Fibroblast of peridontal ligament (primary cell): ENCODE results near the gene FRS2.

Source experiments
- DNase-seq: peaks from one replicate; pipeline ENCODE4 v3.0.0-alpha.2; 2010; ENCODE audit errors: extremely low read depth

The FRS2 gene

DNA sequence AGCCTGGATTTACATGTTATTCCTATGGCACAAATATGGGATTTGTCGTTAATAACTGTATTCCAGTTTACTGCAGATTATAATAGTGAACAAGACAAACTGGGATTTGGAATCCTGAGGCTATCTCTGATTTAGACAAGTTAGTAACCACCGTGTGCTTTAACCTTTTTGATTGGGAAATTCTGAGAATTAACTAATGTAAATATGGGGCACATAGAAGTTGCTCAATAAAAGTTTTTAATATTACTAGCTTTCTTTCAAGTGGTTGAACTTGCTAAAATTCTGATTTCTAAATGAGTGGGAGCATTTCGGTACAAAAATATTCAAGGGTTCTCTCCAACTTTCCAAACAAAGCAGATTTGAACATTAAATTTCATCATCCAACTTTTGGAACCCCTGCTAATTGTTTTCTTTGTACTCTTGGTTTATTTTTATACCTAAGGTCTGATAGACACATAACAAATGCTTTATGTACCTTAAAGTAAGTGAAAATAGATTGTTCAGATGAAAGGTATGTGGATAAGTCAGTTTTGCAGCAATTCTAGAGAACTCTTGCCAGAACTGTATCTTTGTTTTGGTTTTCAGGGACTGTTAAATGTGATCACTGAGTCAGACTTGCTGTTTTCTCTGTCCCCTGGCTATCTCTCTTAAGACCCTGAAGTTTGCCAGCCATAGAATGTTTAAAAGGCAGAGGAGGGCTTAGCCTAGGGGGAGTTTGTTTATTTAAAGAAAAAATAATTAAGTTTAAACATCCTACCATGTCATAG lies 57.5 kb downstream of the FRS2 start:
- peak; percentile 72 for DNase-seq

DNA sequence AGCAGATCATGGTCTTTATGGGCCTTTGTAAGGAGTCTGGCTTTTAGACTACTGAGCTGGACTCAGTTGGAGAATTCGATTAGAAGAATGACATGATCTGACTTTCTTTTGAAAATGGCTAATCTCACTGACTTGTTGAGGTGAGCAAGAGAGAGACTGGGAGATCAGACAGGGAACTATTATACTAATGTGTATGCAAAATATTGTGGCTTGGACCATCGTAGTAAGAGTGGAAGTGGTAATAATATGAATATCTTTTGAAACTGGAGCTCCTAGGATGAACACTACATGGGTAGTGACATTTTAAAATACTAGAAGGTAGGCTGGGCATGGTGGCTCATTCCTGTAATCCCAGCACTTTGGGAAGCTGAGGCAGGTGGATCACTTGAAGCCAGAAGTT lies 58.8 kb downstream of the FRS2 start:
- no peak for DNase-seq

DNA sequence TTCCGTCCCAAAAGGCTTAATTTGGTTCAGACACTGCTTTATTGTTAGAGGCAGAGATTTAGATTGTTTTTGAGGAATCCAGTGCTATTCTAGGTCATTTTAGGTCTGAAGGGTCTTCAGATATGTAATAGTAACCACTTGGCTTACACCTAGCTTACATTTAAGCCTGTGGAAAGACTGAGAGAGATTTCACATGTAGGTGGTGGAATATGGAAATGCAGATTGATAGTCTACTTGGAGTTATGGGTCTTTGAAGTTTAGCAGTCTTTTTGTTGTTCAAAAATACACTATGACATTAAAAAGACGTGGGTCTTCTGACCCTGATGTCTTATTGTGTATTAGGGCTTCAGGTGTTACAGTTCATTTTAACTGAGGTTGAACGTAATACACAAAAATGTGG lies 63.7 kb downstream of the FRS2 start:
- DNase-seq = no peak

DNA sequence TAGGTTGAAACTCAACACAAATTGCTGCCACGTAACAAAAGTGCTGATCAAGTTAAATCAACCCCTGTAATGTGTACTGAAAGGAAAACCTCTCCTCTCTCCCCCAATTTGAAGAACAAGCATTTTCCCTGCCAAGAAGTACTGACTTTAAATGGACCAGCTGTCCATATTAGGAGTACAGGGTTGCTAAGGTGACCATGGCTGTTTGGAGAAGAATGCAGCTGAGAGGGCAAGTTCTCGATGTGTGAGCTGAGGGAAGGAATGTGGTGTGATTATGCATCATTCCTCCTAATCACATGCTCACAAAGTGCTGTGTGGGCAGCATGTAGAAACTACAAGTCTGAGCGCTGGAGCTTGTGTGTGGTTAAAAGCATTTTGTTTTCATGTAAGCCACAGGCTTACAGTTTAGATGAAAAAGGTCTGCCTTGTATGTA lies 64.2 kb downstream of the FRS2 start:
- DNase-seq = peak; percentile 100

DNA sequence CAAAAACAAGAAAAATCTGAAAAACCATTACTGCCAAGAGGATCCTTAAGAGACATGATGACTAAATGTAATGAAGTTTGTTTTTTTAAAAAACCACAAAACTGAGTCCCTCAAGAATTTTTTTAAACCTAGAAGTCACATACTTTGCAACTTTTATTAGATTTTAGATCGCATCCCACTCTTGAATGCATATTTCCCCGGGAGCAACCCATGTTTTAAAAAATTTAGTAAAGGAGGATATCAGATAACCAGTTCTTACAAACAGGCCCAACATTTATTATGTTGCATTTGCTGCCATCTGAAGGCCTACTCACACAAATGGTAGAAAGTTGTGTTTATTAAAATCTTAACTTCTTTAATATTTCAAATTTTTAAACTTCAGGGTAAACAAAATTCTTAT lies 70.8 kb downstream of the FRS2 start:
- peak; percentile 86 for DNase-seq

DNA sequence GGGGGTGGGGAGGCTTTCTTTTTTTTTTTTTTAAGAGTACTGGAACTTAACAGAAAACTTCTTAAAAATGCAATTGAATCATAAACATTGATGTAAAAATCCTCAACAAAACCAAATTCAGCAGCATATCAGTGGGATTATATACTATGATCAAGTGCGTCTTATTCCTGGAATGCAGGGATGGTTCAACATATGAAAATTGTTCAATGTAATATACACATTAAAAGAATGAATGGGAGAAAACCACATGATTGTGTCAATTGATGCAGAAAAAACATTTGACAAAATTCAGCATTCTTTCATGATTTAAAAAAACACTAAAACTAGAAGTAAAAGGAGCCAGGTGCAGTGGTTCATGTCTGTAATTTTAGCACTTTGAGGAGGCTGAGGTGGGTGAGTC lies 73.9 kb downstream of the FRS2 start:
- no peak for DNase-seq

DNA sequence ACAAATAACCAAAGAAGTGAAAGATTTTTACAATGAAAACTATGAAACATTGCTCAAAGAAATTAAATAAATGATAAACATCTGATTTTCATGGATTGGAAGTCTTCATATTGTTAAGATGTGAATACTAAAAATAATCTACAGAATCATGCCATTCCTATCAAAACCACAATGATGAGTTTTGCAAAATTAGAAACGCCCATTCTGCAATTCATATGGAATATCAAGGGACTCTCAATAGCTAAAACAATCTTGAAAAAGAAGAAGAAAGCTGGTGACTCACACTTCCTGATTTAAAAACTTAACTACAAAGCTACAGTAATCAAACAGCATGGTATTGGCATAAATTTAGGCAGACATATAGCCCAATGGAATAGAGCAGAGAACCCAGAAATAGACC lies 74.9 kb downstream of the FRS2 start:
- peak; percentile 71 for DNase-seq

DNA sequence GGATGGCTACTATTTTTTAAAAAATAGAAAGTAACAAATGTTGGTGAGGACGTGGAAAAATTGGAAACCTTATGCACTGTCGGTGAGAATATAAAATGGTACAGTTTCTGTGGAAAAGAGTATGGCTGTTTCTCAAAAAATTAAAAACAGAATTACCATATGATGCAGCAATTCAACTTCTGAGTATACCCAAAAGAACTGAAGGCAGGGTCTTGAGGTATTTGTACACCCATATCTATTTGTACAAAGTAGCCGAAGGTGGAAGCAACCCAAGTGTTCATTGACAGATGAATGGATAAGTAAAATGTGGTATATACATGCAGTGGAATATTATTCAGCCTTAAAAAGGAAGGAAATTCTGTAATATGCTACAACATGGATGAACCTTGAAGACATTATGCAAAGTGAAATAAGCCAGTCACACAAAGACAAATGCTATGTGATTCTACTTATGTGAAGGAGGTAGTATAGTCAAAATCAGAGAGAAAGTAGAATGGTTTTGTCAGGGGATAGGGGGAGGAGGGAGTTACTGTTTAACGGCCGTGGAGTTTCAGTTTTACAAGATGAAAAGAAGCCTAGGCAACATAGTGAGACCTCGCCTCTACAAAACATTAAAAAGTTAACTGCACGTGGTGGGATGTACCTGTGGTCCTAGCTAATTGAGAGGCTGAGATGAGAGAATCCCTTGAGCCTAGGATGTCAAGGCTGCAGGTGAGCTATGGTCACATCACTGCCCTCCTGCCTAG lies 76.7 kb downstream of the FRS2 start:
- DNase-seq = no peak

DNA sequence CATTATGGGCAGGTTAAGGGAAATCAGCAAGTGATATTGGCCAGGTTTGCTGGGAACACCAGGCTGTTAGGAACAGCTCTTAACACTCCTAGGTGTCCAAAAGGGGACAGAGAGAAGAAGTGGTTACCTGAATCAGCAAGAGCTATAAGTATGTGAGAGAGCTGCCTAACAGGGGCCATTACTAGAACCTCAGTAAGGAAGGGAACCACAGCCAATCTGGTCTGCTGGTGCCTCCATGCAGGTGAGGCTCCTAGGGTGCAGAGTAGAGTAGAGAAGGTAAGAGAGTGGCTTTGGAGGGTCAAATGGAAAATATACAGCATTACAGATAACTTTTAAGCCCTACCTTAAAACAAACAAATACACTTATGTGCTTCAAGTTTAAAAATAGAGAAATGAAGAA lies 78.5 kb downstream of the FRS2 start:
- no peak for DNase-seq

DNA sequence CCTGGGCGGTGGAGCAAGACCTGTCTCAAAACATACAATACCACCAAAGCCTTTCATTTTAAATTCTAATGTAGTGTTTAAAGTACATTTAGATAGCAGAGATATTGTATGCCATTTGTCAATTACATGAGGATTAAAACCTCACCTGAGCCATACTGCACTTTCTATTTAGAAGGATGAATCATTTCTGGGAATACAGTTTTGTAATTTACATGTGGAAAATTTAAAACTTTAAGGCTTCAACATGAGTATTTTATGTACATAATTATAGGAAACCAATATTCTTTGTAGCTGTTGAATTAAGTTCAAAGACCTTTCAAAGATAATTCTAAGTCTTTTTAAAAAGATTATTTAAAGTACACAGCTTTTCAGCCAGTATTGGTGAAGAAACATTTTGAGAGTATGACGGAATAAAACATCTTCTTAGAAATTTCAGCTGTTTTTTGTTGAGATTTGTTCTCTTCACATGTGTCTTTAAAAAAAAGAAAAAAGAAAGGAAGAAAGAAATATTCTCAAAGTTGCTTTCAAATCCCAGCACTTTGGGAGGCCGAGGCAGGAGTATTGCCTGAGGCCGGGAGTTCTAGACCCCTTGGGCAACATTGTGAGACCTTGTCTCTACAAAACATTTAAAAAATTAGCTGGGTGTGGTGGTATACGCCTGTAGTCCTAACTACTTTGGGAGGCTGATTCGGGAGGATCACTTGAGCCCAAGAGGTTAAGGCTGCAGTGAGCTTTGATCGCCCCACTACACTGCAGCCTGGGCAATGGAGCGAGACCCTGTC lies 80.6 kb downstream of the FRS2 start:
- no peak for DNase-seq

DNA sequence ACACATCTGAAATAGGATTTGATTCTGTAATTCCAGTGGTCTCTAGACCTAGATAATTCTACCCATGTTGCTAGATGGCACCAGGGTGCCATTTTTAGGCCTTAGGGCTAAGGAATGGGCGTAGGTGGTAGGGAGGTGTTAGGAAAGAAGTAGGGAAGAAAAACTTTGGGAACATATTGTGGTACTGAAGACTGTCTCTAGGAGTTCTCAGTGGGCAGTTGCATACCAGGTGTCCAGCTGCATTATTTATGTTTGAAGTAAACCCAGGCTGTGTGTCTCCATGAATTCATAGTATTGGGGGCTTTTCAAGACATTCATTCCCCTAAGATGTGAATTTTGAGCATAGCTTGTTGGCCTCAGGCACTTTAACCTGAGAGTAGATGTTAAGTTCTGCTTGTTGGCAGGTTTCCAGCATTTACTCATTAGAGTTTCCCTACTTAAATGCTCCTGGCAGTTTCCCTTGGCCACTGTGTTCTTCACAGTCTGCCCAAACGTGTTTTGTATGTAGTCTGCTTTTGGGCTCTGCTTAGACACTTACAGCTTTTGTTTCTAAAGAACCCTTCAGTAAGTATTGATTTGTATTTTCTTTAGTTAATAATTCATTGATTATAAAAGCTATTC lies 83.5 kb downstream of the FRS2 start:
- peak; percentile 57 for DNase-seq

DNA sequence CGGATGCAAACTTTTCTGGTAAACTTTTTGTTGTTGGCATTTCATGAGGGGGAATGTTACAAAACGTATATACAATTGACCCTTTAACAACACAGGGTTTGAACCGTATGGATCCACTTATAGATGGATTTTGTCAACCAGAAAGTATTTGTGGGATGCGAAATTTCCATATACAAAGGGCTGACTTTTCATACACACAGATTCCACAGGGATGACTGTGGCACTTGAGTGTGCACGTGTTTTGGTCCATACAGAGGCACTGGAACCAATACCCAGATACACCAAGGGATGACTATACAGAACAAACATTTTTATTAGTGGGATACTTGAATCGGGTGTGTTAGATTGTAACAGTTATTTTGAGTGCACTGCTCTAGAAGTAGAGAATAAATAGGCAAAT lies 85.3 kb downstream of the FRS2 start:
- peak; percentile 95 for DNase-seq

DNA sequence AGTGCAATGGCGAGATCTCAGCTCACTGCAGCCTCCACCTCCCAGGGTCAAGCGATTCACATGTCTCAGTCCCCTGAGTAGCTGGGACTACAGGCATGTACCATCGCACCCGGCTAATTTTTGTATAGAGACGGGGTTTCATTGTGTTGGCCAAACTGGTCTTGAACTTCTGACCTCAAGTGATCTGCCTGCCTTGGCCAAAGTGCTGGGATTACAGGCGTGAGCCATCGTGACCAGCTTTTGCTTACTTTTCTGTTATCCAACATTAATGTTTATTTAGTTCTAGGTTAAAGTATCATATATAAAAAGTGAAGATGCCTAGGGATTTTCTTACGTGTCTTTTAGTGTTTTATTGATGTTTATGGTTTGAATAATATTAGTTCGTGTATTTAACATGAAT lies 86.2 kb downstream of the FRS2 start:
- no peak for DNase-seq

DNA sequence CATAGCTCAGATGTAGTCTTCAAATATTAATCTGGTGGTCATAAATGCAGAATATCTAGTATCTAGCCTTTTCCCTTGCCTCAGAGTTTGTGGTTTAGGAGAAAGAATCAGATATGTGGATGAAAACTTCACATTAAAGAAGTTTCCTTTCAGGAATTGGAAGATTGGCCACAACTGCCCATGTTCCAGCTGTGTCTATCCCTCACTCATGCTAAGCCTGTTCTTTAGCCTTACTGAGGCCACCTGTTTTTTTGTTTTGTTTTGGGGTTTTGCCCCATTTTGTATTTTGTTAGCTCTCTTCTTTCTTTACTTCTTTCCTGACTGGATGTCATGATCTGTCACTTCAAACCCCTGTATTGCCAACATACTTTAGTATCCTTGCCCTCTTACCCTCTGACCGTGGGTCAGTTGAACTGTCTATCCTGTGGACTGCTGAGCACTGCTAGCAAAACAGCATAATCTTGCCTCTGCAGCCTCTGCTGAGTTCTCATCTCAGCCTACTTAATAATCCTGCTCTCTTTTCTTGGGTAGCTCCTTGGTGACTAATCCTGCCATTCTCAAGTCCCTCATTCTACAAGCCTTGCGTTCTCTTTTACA lies 93.1 kb downstream of the FRS2 start:
- DNase-seq = no peak

DNA sequence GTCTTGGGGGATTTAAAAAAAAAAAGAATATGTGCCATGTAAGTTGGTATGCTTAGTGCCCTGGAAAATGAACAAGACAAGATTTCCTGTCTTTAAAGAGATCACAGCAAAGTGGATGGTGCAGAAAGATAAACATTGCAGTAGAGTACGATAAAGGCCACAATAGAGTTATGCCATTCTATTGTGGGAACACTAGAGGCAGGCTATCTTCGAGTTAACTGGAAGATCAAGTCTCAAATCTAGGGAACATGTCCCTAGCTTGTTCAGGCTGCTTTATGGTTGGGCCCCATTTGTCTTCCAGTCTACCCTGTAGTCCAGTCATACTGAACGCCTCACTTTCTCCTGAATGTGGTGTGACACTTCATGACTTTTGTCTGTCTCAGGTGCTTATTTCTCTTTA lies 96.4 kb downstream of the FRS2 start:
- no peak for DNase-seq

DNA sequence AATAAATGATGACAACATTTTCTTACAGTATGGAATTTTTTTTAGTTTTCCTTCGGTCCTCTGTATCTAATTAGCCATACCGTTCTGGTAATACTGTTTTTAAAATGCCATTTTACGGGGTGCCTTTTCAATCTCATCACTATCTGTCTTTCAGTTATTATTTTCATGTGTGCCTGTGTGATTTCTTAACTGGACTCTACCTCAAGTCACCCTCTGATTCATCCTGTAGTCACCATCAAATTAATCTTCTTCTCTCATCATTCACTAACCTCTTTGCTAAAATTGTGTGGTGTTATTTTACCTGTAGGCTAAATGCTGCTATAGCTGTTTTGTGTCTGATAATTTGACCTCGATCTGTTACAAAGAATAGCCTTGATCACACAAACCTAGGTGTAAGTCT lies 99.0 kb downstream of the FRS2 start:
- peak; percentile 32 for DNase-seq

DNA sequence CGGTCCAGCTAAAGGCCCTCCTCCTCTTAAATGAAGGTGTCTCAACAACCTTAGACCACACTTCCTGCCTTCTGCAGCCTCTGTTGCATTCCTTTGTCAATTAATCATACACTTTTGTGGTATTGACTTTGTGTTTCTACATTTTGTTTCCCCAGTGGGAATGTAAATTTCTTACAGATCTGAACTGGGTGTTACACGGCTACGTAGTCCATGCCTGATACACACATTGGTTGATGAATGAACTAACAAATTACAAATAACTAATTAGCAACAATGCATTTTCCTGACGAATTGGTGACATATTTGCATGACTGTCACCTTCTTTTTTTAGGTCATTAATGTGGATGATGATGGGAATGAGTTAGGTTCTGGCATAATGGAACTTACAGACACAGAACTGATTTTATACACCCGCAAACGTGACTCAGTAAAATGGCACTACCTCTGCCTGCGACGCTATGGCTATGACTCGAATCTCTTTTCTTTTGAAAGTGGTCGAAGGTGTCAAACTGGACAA lies 99.9 kb downstream of the FRS2 start:
- DNase-seq = peak; percentile 63

DNA sequence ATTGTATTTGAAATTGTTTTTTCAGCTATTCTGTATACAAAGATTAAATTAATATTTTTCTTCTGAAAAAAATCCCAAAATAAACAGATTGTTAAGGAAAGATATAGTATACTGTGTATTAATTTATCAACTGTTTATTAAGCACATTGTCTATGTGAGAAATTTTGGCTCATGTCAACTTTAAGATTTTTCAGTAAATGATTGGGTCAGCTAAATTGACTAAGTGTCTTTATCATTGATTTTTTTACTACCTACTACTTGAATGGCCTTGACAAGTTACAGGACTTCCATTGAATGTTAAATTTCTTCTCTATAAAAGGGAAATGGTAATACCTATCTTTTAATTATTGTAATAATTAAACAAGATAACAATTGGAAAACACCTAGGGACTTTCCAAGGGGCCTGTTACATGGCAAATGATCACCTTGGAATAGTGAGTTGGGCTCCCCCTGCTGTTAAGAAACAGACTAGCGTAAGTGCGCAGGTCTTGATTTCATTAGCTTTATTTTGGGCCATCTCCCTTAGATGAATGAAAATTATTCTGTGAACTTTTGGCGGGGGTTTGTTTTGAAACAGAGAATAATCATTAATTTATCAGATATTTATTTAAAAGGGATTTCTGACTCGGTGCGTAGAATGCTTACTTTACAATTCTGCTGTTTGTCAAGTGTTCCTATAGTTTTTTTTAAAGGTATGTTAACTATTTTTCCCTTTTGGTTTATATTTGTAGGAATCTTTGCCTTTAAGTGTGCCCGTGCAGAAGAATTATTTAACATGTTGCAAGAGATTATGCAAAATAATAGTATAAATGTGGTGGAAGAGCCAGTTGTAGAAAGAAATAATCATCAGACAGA lies 100.6 kb downstream of the FRS2 start:
- DNase-seq = peak; percentile 82

DNA sequence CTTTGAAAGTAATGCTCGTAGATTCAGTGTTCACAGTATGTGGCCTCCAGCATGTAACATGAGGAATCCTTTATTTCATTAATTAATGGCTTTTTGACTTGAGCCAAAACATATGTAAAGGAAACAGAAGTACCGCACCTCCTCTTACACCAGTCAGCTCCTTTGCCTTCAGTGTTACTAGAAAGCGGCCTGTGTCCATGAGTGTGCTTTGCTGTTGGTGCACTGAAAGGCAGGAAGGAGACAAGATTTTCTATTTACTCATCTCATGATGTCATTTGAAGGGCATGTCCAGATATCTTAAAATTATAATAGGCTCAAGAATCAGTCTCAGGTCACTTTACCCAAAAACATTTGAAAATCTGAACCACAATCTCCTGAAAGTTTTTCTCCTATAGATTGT lies 105.2 kb downstream of the FRS2 start:
- DNase-seq = no peak

DNA sequence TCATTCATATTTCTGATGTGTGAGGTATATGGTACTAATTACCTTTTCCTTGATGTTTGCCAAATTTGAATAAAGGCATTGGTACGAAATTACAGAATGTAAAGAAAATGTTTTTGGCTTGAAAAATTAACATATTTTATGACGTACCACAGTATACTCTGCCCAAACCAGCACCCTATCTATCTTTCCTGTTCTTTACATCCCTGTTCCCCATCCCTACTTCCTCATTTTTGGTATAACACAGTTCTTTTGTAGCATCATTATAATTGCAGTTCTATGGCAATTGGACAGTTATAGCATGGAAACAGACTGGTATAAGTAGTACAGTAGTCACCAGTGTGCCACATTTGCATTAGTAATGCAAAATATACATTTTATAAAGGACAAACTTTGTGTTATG lies 108.1 kb downstream of the FRS2 start:
- no peak for DNase-seq

DNA sequence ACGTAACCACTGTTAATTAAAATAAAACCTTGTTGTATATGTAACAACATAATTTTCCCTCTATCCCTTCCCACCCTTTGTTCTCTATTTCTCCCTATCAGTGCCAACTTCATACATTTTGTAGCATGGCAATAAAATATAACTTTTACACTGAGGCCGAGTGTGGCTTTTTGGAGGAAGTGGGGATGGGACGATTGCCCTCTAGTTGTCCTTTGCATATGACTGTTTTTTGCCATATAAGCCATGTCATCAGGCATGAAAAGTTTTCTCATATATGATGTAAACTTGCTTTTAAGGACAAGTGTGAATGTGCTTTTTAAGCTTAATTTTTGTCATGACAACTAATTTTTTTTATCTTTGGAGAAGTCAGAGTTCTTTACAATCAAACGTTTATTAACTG lies 108.8 kb downstream of the FRS2 start:
- no peak for DNase-seq
